GM20431 (cell line): ENCODE results near the gene TBK1.

Source experiments
- in situ Hi-C: fragments of 300-500 bp; cut with MseI, MboI; formaldehyde crosslinking; loops from one replicate; pipeline ENCODE4 v1.15.0; 2020; ENCODE audit warnings: low sequenced_read_pairs; ENCODE audit not compliant: unreplicated experiment

TBK1 gene

DNA sequence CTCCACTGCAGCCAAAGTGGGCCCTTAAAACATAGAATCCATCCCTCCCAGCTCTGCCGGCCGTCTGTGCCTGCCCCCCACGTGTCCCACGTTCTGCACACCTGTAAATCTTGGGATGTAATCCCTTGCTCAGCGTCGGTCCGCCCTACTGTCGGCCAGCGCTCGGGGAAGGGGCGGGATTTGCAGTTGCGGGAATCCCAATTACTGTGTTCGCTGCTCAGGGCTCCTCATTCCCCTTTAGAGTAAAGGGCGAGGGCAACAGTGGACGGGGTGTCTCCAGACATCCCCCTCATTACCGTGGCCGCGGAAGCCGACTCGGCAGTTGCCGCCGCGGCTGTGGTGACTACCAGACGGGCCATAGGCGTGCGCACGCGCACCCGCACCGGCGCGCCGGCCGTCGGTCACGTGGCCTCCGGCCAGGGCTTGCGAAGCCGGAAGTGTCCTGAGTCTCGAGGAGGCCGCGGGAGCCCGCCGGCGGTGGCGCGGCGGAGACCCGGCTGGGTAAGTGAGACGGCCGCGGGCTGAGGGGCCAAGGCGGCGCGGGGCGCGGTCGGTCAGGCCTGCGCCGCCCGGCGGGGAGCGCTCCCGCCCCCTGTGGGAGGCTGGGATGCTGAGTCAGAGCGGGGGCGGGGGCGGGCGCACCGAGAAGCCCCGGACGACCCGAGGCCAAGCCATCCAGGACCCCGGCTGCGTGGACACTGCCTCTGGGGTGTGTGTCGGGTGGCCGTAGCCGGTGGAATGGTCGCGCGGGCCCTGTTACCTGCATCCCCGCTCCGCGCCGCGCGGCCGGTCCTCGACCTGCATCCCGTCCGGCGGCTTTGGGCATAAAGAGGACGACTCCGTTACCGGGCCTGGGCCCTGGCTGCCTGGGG lies at the start of gene TBK1:
TBK1 (plus strand) TSS at position 434 of the 872 bp plus-strand sequence. CDS start 3,751 bp downstream, outside the sequence.
- in situ Hi-C loops = no loop called here

DNA sequence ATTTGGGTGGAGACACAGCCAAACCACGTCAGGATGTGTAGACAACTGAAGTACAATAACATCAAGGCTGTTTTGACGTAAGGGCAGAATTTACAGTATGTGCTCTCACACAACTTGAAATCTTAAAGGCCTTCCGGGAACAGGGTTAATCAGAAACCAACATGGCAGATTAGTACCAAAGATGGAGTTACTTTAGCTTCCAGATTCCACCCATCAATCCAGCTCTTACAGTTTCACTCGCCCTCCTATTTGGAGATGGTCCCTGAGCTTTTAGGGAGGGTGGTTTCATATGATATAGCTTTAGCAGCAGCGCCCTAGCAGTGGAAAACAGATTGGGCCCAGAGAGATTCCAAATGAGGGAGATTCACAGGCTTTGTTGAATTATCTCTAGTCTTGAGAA lies 49.7 kb upstream of the TBK1 start:
- in situ Hi-C loops = no loop called here

DNA sequence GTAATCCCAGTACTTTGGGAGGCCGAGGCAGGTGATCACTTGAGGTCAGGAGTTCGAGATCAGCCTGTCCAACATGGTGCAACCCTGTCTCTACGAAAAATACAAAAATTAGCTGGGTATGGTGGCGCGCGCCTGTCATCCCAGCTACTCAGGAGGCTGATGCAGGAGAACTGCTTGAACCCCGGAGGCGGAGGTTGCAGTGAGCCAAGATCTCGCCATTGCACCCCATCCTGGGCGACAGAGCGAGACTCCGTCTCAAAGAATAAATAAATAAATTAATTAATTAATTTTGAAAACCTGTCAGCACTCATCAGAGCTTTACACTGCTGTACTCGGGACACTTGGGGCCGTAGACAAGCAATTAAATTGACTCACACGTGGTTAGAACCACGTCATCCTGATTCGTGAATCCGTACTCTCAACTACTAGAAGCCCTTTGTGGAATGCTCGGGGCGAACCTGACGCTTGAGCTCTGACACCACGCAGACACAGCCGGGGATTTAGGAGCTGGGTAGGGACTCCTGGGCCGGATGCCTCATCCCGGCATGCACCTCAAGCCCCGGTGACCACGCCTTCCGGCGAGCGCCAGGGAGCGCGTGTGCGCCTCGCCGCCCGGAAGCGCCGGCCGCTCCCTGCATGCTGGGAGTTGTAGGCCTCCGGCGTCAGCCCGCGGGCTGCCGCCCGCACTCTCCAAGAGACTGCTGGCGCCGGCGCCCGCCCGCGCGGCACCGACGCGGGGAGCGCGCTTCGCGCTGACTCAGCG lies 48.0 kb upstream of the TBK1 start, which contains the start of gene XPOT:
XPOT (plus strand) TSS at position 686 of the 763 bp plus-strand sequence. CDS start 5,644 bp downstream, outside the sequence.
- in situ Hi-C loops = no loop called here

- in situ Hi-C loops = no loop called here
Measured at GRCh38 chr12:64404470-64405256, 47.3 kb upstream of the TBK1 start.

DNA sequence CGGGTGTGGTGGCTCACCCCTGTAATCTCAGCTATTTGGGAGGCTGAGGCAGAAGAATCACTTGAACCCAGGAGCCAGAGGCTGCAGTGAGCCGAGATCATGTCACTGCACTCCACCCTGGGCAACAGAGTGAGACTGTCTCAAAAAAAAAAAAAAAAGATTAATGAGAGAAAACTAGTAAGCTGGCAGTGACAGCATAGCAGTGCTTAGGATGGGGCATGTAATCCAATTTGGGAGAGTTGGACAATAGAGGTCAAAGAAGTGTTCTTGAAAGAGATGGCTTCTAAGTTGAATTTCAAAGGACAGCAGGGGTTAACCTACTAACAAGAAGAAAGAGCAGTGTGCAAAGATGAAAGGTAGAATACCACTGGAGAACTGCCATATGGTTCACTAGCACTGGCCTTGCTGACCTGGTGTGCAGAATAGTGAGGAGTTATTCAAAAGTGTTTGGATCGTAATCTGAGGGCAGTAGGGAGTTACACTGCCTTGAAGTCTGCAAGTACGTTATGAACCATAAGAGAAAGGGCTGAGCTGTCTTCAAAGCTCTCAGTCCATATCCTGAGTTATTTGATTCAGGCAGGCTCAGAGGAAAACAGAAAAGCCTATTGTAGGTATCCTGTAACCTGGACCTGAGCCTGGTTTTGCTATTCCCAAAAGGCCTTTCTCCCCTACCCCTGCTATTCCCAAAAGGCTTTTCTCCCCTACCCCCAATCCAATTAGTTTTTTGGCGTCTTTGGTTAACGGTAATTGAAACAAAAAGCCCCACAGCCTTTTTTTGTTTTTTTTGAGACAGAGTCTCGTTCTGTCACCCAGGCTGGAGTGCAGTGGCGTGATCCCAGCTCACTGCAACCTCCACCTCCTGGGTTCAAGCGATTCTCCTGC lies 44.3 kb upstream of the TBK1 start:
- in situ Hi-C loops = no loop called here

GRCh38 chr12:64411427-64411826 lies 40.5 kb upstream of the TBK1 start:
- in situ Hi-C loops = no loop called here

DNA sequence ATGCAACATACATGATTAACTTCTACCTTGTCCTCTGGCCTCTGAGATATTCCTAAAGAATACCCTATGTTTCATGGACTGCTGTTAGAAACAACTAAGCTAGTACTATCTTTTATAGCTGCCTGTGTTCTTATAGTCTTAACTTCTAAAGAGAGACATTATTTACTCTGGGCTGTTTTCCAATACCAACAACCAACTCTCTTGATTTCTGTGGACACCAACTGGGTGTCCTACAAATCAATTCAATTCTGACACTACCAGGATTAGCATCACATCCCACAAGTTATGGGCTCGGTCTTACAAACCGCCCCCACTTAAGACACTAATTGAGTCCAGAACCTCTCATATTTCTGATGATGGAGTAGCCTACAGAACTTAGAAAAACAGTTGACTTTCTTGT lies 39.5 kb upstream of the TBK1 start:
- in situ Hi-C loops = no loop called here

DNA sequence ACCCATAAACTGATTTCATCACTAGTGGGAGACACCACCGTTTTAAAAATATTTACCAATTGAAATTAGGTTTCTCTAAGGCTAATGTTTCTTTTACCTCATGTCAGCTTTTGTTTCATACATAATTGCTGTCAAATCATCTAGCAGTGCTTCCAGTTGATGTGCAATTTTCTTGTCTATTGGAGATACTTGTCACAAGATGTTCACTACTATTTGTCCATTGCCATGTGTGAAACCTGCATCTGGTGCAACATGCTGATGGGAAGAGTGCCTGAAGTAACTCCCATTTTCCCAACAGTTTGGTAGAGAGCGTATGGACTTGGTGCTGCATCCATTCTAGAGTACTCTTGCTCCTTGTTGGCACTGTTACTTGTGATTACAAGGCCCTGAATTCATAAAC lies 38.0 kb upstream of the TBK1 start:
- in situ Hi-C loops = no loop called here

- in situ Hi-C loops = no loop called here
Measured at GRCh38 chr12:64418209-64418608, 33.7 kb upstream of the TBK1 start.

GRCh38 chr12:64419696-64420095 lies 32.2 kb upstream of the TBK1 start:
- in situ Hi-C loops = no loop called here

DNA sequence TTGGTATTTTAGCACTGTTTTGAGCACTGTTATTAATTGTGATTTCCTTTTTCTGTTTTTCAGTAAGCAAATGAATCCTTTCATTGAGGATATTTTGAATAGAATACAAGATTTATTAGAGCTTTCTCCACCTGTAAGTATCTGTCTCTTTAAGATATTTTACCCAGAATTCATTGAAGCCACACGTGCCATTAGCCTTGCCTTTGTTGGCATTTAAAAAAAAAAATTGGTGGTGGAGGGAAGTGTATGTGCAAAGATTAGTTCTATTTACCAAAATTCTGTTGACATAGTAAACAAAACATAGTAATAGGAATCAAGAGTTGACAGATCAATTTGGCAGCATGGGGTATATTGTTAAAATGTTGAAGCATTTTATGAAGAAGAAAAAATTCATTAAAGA lies 23.9 kb upstream of the TBK1 start:
- in situ Hi-C loops = no loop called here

DNA sequence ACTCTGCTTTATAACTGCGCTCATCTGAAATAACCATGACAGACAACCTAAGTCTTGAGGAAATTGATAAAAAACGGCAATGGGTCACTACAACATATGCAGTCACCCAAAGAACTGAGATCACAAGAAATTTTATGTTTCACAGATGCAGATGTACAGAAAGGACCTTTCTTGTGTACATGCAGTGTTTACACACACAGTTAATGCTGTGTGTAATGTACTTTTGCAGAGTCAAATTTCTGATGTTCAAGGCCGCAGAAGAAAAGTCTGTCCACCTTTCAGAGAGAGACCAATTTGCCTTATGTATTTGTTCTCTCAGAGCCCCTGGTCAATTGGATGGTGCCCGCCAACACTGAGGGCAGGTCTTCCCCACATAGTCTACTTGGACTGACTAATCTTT lies 23.0 kb upstream of the TBK1 start:
- in situ Hi-C loops = no loop called here

GRCh38 chr12:64430886-64431285 lies 21.0 kb upstream of the TBK1 start:
- in situ Hi-C loops = no loop called here

GRCh38 chr12:64431791-64432190 lies 20.1 kb upstream of the TBK1 start:
- in situ Hi-C loops = no loop called here

- in situ Hi-C loops = no loop called here
Measured at GRCh38 chr12:64433915-64434314, 18.0 kb upstream of the TBK1 start.

DNA sequence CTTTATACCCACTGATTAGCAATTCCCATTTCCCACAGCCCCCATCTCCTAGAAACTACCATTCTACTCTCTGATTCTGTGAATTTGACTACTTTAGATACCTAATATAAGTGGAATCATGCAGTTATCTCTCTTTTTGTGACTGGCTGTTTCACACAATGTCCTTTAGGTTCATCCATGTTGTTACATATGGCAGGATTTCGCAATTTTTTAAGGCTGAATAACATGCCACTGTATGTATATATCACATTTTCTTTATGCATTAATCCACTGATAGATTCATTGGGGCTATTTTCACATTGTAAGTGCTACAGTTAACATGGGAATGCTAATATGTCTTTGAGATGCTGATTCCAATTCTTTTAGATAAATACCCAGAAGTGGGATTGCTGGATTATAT lies 11.8 kb upstream of the TBK1 start:
- in situ Hi-C loops = no loop called here

DNA sequence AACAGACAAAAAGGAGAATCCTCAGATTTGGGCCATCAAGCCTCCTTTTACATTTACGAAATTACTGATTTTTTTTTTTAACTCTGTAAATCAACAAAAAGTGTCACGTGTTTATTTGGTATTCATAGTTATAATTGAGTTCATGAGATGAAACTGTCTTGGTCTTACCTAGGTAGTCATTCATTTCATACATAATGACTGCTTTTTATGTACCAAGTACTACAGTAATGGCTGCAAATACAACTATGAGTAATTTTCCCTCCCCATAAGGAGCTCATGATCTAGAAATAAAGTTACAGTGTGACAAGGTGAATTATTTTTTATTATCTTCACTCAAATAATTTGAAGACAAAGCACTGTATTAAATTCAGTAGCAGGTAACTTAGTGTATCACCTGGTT lies 6.4 kb upstream of the TBK1 start:
- in situ Hi-C loops = no loop called here

DNA sequence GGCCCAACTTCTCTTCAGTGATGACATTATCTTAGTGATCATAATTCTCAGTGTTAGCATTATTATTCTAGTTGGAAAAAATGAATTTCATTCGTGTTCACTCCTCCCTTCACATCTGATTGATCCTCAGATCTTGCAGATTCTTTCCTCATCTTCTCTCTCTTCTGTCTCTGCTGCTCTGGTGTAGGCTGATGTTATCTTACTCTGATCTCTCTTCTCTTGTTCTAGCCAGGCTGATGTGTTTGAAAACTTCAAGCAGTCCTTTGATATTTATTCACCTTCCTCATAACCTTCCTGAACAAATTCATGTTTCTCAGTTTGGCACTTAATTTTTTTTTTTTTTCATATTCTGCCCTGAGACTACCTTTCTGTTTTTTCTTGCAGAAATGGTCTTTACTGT lies 5.6 kb upstream of the TBK1 start:
- in situ Hi-C loops = no loop called here

- in situ Hi-C loops = no loop called here
Measured at GRCh38 chr12:64450057-64450640, 1.8 kb upstream of the TBK1 start.
